CD4-positive, alpha-beta memory T cell (primary cell): ENCODE results near the gene KDM2A. TPM values are rescaled to one million over a fixed set of nuclear protein-coding genes. Genes with fewer than 3 reads are reported as not detected.
"Not testable (repeated sequence)": the region's sequence is repeated elsewhere in the genome, so short reads cannot be mapped to it uniquely, and the experiment has no call there.

Experiments used
- CTCF ChIA-PET: fragments of 350-600 bp; sonication (Branson Sonifier 250); formaldehyde crosslinking; loops from one replicate; lab custom pipeline; 2021; ENCODE audit warnings: inconsistent platforms; ENCODE audit not compliant: partially characterized antibody; lab: Charles Lee
- POLR2A ChIA-PET: fragments of 350-600 bp; sonication (Branson Sonifier 250); formaldehyde crosslinking; loops from one replicate; lab custom pipeline; 2021; ENCODE audit not compliant: partially characterized antibody; lab: Charles Lee
- DNase-seq, 5 donors: peaks; one replicate each; pipeline versions ENCODE4 v3.0.0 to v3.0.0-alpha.2; 2020 to 2022; ENCODE audit warnings: mixed read lengths in 1 of 5
- H3K27ac ChIP-seq: one replicate; pipeline ENCODE4 v1.7.0; 2013; ENCODE audit warnings: low read depth, low read length
- H3K27me3 ChIP-seq: 2 replicates; pipeline ENCODE4 v1.7.0; 2013; ENCODE audit warnings: mild to moderate bottlenecking, low read length, moderate library complexity; ENCODE audit not compliant: insufficient read depth
- H3K36me3 ChIP-seq: 2 replicates; pipeline ENCODE4 v1.7.0; 2013; ENCODE audit warnings: mild to moderate bottlenecking, low read length, moderate library complexity; ENCODE audit not compliant: insufficient read depth
- H3K4me1 ChIP-seq: 2 replicates; pipeline ENCODE4 v1.7.0; 2013; ENCODE audit warnings: mild to moderate bottlenecking, low read length, moderate library complexity; ENCODE audit not compliant: insufficient read depth
- H3K4me3 ChIP-seq, 2 donors: one replicate each; pipeline ENCODE4 v1.7.0; 2013; ENCODE audit warnings: low read length in 2 of 2, mild to moderate bottlenecking in 1 of 2
- H3K9me3 ChIP-seq, 2 donors: one replicate each; pipeline ENCODE4 v1.7.0; 2013; ENCODE audit warnings: low read length in 2 of 2, control low read depth in 1 of 2; ENCODE audit not compliant: control insufficient read depth in 1 of 2
- H3K27ac Mint-ChIP-seq, 7 donors: one replicate each; pipeline ENCODE4 v1.8.0; 2020 to 2021; ENCODE audit warnings: mixed read lengths in 7 of 7, mild to moderate bottlenecking in 6 of 7, inconsistent platforms in 3 of 7, moderate library complexity in 3 of 7
- H3K27me3 Mint-ChIP-seq, 2 donors: one replicate each; pipeline ENCODE4 v1.8.0; 2020 to 2021; ENCODE audit warnings: mixed read lengths in 2 of 2
- H3K36me3 Mint-ChIP-seq, 2 donors: one replicate each; pipeline ENCODE4 v1.8.0; 2020 to 2021; ENCODE audit warnings: mixed read lengths in 2 of 2, inconsistent platforms in 1 of 2, mild to moderate bottlenecking in 1 of 2
- H3K4me1 Mint-ChIP-seq, 4 donors: one replicate each; pipeline ENCODE4 v1.8.0; 2020 to 2021; ENCODE audit warnings: mixed read lengths in 4 of 4, mild to moderate bottlenecking in 1 of 4
- H3K4me3 Mint-ChIP-seq, 8 donors: one replicate each; pipeline ENCODE4 v1.8.0; 2020 to 2021; ENCODE audit warnings: mixed read lengths in 8 of 8, mild to moderate bottlenecking in 7 of 8, moderate library complexity in 6 of 8, inconsistent platforms in 3 of 8
- H3K9me3 Mint-ChIP-seq, 8 donors: one replicate each; pipeline ENCODE4 v1.8.0; 2020 to 2021; ENCODE audit warnings: mixed read lengths in 8 of 8, mild to moderate bottlenecking in 5 of 8, inconsistent platforms in 3 of 8, moderate library complexity in 1 of 8
- intact Hi-C: fragments of 100-400 bp; cut with micrococcal nuclease; formaldehyde crosslinking; loops from one replicate; pipeline ENCODE4 v1.15.1; 2023
- polyA plus RNA-seq, 2 donors: library from polyadenylated mRNA; unstranded; fragments of 300-500 nt; fragmentation: Illumina TruSeq; gene quantifications; one replicate each; pipeline ENCODE4 v1.2.3, GENCODE V29; 2021
- total RNA-seq, 2 experiments: library from RNA; stranded (reverse); gene quantifications; one replicate each; pipeline ENCODE4 v1.2.3, GENCODE V29; 2021

The KDM2A gene
- total and polyA plus RNA-seq, 4 experiments from 2014 or later = 14.0 to 200 (median 105) TPM

DNA sequence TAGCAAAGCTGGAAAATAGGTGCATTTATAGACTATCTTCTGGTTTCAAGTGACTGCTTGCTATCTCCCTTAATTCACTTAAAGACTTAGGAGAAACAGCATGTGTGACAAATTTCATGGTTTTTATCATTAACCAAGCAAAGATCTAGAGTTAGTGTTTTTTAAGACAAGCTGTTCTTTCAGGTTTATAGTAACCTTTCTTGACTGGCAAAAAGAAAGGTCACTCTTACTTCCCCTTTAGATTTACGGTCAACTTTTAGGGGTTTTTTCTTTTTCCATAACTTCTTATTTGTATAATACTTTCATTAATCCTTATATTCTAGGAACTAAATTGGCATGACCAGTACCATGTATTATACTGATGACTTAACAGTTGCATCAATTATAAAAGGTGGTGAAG lies 46.6 kb downstream of the KDM2A start:
- no peak overlapping the region for H3K27ac ChIP-seq
- Mint-ChIP-seq H3K4me3 (no peak overlapping the region), H3K27me3 (no peaks in the 10 kb centered on the region), H3K4me1 (peaks cover 32 to 55% (median 38%) of the 10 kb centered on the region in 4 donors), H3K36me3 (peaks cover 0 to 10% of the 10 kb centered on the region in 2 donors), H3K9me3 (peaks cover 0 to 2% (median 0%) of the 10 kb centered on the region in 8 donors), H3K27ac (peak overlapping the region in 4 of 7 donors; percentile 11 to 77 (median 56))
- no peak for DNase-seq
- H3K9me3 ChIP-seq = no peaks in the 10 kb centered on the region
- peaks cover 18% of the 10 kb centered on the region for H3K4me1 ChIP-seq
- CTCF ChIA-PET = interaction anchor here (0.8 to 3.0 kb wide), 5 partner anchors 8 to 101 kb away, joined by 3 to 8 read pairs (median 3); no protein-coding TSS in a partner anchor
- POLR2A ChIA-PET = no interaction called here
- no peaks in the 10 kb centered on the region for H3K36me3 ChIP-seq
- H3K4me3 ChIP-seq = no peak overlapping the region
- no peaks in the 10 kb centered on the region for H3K27me3 ChIP-seq
- intact Hi-C loops = loop anchor here (5.0 kb wide), 1 partner anchor 68 kb away; no protein-coding TSS in a partner anchor

DNA sequence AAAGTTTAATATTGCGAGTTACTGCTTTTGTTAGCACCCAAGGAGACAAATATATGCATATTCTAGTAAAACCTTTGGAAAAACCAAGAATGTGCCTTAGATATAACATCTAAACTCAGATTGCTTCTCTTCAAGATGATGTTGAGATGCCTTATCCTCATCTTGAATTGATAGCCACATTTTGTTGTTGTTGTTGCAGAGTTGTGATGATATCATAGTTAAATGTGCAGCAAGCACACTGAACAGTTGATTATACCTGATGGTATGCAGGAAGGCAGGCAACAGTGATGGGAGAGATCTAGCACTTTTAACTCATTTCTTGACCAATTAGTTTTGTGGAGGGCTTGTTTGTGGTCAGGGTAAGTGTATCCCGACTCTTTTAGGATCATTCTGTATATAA lies 48.0 kb downstream of the KDM2A start:
- no peak for DNase-seq
- intact Hi-C loops = loop anchor here (5.0 kb wide), 1 partner anchor 70 kb away; no protein-coding TSS in a partner anchor
- Histone ChIP-seq H3K4me1 (peaks cover 5% of the 10 kb centered on the region), H3K9me3 (no peaks in the 10 kb centered on the region), H3K36me3 (peaks cover 6% of the 10 kb centered on the region), H3K27me3 (no peaks in the 10 kb centered on the region), H3K4me3 (no peak overlapping the region), H3K27ac (no peak overlapping the region)
- H3K4me3 Mint-ChIP-seq = no peak overlapping the region
- ChIA-PET CTCF (interaction anchor here (0.7 to 3.0 kb wide), 9 partner anchors 9 to 95 kb away, joined by 3 to 8 read pairs (median 4); no protein-coding TSS in a partner anchor), POLR2A (interaction anchor here (1.0 kb wide), 1 partner anchor 87 kb away, joined by 3 read pairs; no protein-coding TSS in a partner anchor)
- H3K27ac Mint-ChIP-seq = peak overlapping the region in 5 of 7 donors; percentile 0 to 38 (median 1)
- peaks cover 0 to 15% of the 10 kb centered on the region in 2 donors for H3K36me3 Mint-ChIP-seq
- peaks cover 35 to 59% (median 38%) of the 10 kb centered on the region in 4 donors for H3K4me1 Mint-ChIP-seq
- H3K27me3 Mint-ChIP-seq = no peaks in the 10 kb centered on the region
- peaks cover 0 to 2% (median 0%) of the 10 kb centered on the region in 8 donors for H3K9me3 Mint-ChIP-seq

DNA sequence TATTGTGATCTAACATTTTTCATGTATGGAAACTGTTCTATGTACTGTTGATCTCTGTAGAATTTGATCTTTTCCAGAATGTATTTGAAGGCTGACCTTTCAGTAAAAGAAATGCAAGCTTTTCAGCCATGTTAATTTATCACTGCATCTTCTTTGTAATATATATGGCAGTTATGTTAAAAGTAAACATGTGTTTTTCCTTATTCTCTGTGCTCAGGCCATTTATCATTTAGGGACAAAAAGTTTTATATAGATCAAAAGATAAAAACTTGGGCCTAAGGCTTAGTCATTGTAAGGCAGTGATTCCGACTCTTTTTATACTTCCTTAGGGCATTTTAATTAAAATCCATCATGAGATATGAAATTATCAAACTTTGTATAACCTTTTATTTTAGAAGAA lies 48.7 kb downstream of the KDM2A start:
- Mint-ChIP-seq H3K4me1 (peaks cover 36 to 61% (median 42%) of the 10 kb centered on the region in 4 donors), H3K36me3 (peaks cover 0 to 16% of the 10 kb centered on the region in 2 donors), H3K9me3 (peaks cover 0 to 2% (median 0%) of the 10 kb centered on the region in 8 donors), H3K4me3 (no peak overlapping the region), H3K27ac (peak overlapping the region in 2 of 7 donors; percentile 9 to 38), H3K27me3 (no peaks in the 10 kb centered on the region)
- H3K9me3 ChIP-seq = no peaks in the 10 kb centered on the region
- ChIA-PET POLR2A (interaction anchor here (1.0 to 1.2 kb wide), 2 partner anchors 49 to 87 kb away, joined by 3 read pairs; partner anchors contain the start of gene KDM2A), CTCF (interaction anchor here (0.6 to 3.0 kb wide), 17 partner anchors 8 to 1299 kb away, joined by 3 to 8 read pairs (median 4); no protein-coding TSS in a partner anchor)
- no peak overlapping the region for H3K4me3 ChIP-seq
- H3K36me3 ChIP-seq = peaks cover 7% of the 10 kb centered on the region
- intact Hi-C loops = loop anchor here (1.0 to 5.0 kb wide), 3 partner anchors 49 to 86 kb away; partner anchors contain the start of gene KDM2A
- H3K27me3 ChIP-seq = no peaks in the 10 kb centered on the region
- no peak for DNase-seq
- H3K4me1 ChIP-seq = peaks cover 5% of the 10 kb centered on the region
- H3K27ac ChIP-seq = no peak overlapping the region

DNA sequence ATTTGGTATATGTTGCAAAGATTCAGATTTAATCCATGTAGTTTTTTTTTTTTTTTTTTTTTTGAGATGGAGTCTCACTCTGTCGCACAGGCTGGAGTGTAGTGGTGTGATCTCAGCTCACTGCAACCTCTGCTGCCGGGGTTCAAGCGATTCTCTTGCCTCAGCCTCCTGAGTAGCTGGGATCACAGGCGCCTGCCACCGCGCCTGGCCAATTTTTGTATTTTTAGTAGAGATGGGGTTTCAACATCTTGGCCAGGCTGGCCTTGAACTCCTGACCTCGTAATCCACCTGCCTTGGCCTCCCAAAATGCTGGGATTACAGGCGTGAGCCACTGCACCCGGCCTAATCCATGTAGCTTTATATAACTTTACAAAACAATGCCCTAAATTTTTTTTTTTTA lies 49.8 kb downstream of the KDM2A start:
- peak overlapping the region in 2 of 7 donors; percentile 3 to 78 for H3K27ac Mint-ChIP-seq
- H3K4me3 ChIP-seq, H3K9me3 Mint-ChIP-seq, POLR2A ChIA-PET, H3K4me1 ChIP-seq, H3K27me3 ChIP-seq, H3K27me3 Mint-ChIP-seq, H3K4me3 Mint-ChIP-seq, H3K36me3 ChIP-seq, H3K27ac ChIP-seq, H3K9me3 ChIP-seq, H3K36me3 Mint-ChIP-seq, DNase-seq: not testable (repeated sequence)
- peaks cover 33 to 53% (median 35%) of the 10 kb centered on the region in 4 donors for H3K4me1 Mint-ChIP-seq
- CTCF ChIA-PET = interaction anchor here (0.7 to 2.7 kb wide), 6 partner anchors 10 to 715 kb away, joined by 3 to 8 read pairs (median 3); no protein-coding TSS in a partner anchor
- intact Hi-C loops = loop anchor here (1.0 to 5.0 kb wide), 3 partner anchors 50 to 88 kb away; partner anchors contain the start of gene KDM2A

DNA sequence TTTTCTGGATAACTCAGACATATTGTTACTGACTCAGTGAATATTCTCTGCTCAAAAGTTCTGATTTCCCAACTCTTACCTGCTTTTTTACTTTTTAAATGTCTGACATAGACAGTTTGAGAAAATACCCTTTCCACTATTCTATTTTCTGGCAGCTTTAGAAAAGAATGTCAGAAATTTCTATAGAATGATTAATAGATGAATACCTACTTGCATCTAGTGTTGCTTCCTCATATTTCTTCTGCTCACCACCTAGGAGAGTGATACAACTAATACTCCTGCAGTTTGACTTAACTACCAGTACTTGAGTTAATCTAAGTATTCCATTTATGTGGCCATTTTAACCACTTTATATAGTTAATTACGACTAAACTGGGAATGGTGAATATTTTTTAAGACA lies 55.2 kb downstream of the KDM2A start:
- Mint-ChIP-seq H3K36me3 (peaks cover 0 to 27% of the 10 kb centered on the region in 2 donors), H3K27me3 (no peaks in the 10 kb centered on the region), H3K4me3 (no peak overlapping the region), H3K27ac (no peak overlapping the region), H3K4me1 (peaks cover 25 to 47% (median 37%) of the 10 kb centered on the region in 4 donors), H3K9me3 (no peaks in the 10 kb centered on the region)
- POLR2A ChIA-PET = no interaction called here
- Histone ChIP-seq H3K27me3 (no peaks in the 10 kb centered on the region), H3K4me1 (peaks cover 8% of the 10 kb centered on the region), H3K4me3 (no peak overlapping the region), H3K27ac (no peak overlapping the region), H3K9me3 (no peaks in the 10 kb centered on the region), H3K36me3 (peaks cover 7% of the 10 kb centered on the region)
- intact Hi-C loops = no loop called here
- CTCF ChIA-PET = interaction anchor here (1.2 to 1.3 kb wide), 2 partner anchors 9 to 93 kb away, joined by 3 to 4 read pairs; no protein-coding TSS in a partner anchor
- DNase-seq = no peak

DNA sequence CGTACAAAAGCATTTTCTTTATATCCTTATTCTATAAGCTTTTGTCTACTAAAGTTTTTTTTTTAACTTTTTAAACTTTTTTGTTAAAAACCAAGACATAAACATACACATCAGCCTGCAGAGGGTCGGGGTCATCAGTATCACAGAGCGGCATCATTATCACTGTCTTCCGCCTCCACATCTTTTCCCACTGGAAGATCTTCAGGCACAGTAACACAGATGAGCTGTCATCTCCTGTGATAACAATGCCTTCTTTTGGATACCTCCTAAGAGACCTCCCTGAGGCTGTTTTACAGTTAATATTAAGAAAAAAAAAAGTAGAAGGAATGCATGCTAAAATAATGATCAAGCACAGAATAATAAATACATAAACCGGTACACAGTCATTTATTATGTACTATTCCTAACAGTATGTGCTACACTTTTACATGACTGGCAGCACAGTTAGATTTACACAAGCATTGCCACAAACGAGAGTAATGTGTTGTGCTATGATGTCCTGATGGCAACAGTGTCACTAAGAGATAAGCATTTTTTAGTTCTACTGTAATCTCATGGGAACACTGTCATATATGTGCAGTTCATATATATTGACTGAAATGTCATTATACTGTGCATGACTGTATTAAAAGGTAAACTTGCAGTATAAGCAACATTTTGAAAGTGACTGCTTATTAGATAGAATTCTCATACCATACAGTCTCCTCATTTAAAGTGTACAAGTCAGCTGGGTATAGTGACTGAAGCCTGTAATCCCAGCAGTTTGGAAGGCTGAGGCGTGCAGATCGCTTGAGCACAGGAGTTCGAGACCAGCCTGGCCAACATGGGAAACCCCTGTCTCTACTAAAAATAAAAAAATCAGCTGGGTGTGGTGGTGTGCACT lies 58.6 kb downstream of the KDM2A start:
- H3K36me3 ChIP-seq = peaks cover 22% of the 10 kb centered on the region
- no peak overlapping the region for H3K27ac ChIP-seq
- Mint-ChIP-seq H3K4me3 (no peak overlapping the region), H3K4me1 (peaks cover 16 to 28% (median 23%) of the 10 kb centered on the region in 4 donors), H3K9me3 (no peaks in the 10 kb centered on the region), H3K27ac (peak overlapping the region in 1 of 7 donors; percentile 36), H3K36me3 (peaks cover 5 to 42% of the 10 kb centered on the region in 2 donors), H3K27me3 (no peaks in the 10 kb centered on the region)
- POLR2A ChIA-PET = interaction anchor here (1.4 kb wide), 1 partner anchor 63 kb away, joined by 4 read pairs; no protein-coding TSS in a partner anchor
- H3K4me1 ChIP-seq = peaks cover 8% of the 10 kb centered on the region
- H3K9me3 ChIP-seq = no peaks in the 10 kb centered on the region
- CTCF ChIA-PET = interaction anchor here (0.9 to 1.0 kb wide), 2 partner anchors 10 to 96 kb away, joined by 5 to 7 read pairs; no protein-coding TSS in a partner anchor
- no peak for DNase-seq
- no peaks in the 10 kb centered on the region for H3K27me3 ChIP-seq
- H3K4me3 ChIP-seq = no peak overlapping the region
- intact Hi-C loops = no loop called here
